ENCODE results near the gene TRMT11. TPM values are rescaled to one million over a fixed set of nuclear protein-coding genes. Genes with fewer than 3 reads are reported as not detected.

The TRMT11 gene
- total and polyA plus RNA-seq, 2 of the 13 experiments (the other 11 are each of a cell fraction or from before 2014, with no cell fraction given), result 42.2 to 81.9 TPM

DNA sequence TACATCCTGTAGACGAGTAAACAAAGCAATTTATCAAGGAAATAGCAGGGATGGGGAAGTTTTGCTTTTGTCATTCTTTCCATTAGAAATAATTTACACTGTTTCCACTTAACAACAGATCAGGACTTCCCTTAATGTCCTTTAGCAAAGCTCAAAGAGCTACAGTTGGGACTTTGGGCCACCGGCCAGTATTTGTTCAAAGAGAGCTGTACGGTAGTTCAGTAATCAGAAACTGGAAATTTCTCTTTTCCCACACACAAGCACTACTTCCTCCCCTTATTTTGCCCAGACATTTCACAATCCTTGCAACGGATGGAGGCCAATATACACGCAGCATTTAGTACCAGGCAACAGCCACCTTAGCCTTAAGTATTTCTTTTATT is 41.9 kb upstream of the TRMT11 start (continued):
- TF ChIP-seq, protein P1, sequence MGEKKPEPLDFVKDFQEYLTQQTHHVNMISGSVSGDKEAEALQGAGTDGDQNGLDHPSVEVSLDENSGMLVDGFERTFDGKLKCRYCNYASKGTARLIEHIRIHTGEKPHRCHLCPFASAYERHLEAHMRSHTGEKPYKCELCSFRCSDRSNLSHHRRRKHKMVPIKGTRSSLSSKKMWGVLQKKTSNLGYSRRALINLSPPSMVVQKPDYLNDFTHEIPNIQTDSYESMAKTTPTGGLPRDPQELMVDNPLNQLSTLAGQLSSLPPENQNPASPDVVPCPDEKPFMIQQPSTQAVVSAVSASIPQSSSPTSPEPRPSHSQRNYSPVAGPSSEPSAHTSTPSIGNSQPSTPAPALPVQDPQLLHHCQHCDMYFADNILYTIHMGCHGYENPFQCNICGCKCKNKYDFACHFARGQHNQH (CRISPR knock-in tag; IDR thresholded peaks at IDR 0.05), result peak; percentile 95
- no peak for TF ChIP-seq ZFP36 (IDR thresholded peaks at IDR 0.05; ENCODE audit: borderline replicate concordance, low read depth, low read length, partially characterized antibody)
- no peak for TF ChIP-seq ZNF3 (CRISPR knock-in tag; IDR thresholded peaks at IDR 0.05)
- no peak for TF ChIP-seq DR1 (CRISPR knock-in tag; IDR thresholded peaks at IDR 0.05)
- TF ChIP-seq RFX3 (CRISPR knock-in tag; IDR thresholded peaks at IDR 0.05), result peak; percentile 29; the same call in 1 of the 2 replicates
- TF ChIP-seq ZC3H13 (CRISPR knock-in tag; IDR thresholded peaks at IDR 0.05), result no peak
- TF ChIP-seq ZNF354B (CRISPR knock-in tag; IDR thresholded peaks at IDR 0.05), result no peak
- TF ChIP-seq ZNF747 (CRISPR knock-in tag; IDR thresholded peaks at IDR 0.05; ENCODE audit: borderline replicate concordance), result 0 out of 2 replicates have a peak, but pooled peaks have one; percentile 48
- TF ChIP-seq NFKB2 (CRISPR knock-in tag; IDR thresholded peaks at IDR 0.05; ENCODE audit: borderline replicate concordance), result no peak
- TF ChIP-seq, protein P2, sequence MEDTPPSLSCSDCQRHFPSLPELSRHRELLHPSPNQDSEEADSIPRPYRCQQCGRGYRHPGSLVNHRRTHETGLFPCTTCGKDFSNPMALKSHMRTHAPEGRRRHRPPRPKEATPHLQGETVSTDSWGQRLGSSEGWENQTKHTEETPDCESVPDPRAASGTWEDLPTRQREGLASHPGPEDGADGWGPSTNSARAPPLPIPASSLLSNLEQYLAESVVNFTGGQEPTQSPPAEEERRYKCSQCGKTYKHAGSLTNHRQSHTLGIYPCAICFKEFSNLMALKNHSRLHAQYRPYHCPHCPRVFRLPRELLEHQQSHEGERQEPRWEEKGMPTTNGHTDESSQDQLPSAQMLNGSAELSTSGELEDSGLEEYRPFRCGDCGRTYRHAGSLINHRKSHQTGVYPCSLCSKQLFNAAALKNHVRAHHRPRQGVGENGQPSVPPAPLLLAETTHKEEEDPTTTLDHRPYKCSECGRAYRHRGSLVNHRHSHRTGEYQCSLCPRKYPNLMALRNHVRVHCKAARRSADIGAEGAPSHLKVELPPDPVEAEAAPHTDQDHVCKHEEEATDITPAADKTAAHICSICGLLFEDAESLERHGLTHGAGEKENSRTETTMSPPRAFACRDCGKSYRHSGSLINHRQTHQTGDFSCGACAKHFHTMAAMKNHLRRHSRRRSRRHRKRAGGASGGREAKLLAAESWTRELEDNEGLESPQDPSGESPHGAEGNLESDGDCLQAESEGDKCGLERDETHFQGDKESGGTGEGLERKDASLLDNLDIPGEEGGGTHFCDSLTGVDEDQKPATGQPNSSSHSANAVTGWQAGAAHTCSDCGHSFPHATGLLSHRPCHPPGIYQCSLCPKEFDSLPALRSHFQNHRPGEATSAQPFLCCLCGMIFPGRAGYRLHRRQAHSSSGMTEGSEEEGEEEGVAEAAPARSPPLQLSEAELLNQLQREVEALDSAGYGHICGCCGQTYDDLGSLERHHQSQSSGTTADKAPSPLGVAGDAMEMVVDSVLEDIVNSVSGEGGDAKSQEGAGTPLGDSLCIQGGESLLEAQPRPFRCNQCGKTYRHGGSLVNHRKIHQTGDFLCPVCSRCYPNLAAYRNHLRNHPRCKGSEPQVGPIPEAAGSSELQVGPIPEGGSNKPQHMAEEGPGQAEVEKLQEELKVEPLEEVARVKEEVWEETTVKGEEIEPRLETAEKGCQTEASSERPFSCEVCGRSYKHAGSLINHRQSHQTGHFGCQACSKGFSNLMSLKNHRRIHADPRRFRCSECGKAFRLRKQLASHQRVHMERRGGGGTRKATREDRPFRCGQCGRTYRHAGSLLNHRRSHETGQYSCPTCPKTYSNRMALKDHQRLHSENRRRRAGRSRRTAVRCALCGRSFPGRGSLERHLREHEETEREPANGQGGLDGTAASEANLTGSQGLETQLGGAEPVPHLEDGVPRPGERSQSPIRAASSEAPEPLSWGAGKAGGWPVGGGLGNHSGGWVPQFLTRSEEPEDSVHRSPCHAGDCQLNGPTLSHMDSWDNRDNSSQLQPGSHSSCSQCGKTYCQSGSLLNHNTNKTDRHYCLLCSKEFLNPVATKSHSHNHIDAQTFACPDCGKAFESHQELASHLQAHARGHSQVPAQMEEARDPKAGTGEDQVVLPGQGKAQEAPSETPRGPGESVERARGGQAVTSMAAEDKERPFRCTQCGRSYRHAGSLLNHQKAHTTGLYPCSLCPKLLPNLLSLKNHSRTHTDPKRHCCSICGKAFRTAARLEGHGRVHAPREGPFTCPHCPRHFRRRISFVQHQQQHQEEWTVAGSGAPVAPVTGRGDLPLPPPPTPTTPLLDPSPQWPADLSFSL (CRISPR knock-in tag; IDR thresholded peaks at IDR 0.05), result no peak
- TF ChIP-seq ZNF781 (CRISPR knock-in tag; IDR thresholded peaks at IDR 0.05; ENCODE audit: borderline replicate concordance, not compliant biosample characterization), result no peak
- no peak for TF ChIP-seq PRMT3 (CRISPR knock-in tag; IDR thresholded peaks at IDR 0.05; ENCODE audit: borderline replicate concordance, low read depth)
- TF ChIP-seq, protein P3, sequence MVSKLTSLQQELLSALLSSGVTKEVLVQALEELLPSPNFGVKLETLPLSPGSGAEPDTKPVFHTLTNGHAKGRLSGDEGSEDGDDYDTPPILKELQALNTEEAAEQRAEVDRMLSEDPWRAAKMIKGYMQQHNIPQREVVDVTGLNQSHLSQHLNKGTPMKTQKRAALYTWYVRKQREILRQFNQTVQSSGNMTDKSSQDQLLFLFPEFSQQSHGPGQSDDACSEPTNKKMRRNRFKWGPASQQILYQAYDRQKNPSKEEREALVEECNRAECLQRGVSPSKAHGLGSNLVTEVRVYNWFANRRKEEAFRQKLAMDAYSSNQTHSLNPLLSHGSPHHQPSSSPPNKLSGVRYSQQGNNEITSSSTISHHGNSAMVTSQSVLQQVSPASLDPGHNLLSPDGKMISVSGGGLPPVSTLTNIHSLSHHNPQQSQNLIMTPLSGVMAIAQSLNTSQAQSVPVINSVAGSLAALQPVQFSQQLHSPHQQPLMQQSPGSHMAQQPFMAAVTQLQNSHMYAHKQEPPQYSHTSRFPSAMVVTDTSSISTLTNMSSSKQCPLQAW (CRISPR knock-in tag; IDR thresholded peaks at IDR 0.05), result peak; percentile 62; the same call in 1 of the 2 replicates
- no peak for TF ChIP-seq GTF2F1 (IDR thresholded peaks at IDR 0.05; ENCODE audit: low read length)
- TF ChIP-seq SP5 (CRISPR knock-in tag; IDR thresholded peaks at IDR 0.05; ENCODE audit: borderline replicate concordance, low read depth), result no peak
- peak; percentile 84 for TF ChIP-seq FOXO1 (CRISPR knock-in tag; IDR thresholded peaks at IDR 0.05)
- peak; percentile 59; the same call in 1 of the 2 replicates for TF ChIP-seq FOXK1 (CRISPR knock-in tag; IDR thresholded peaks at IDR 0.05; ENCODE audit: borderline replicate concordance, low read depth)
- TF ChIP-seq ZNF296 (CRISPR knock-in tag; conservative IDR thresholded peaks at IDR 0.05), result no peak
- TF ChIP-seq ZNF768 (CRISPR knock-in tag; IDR thresholded peaks at IDR 0.05), result no peak
- TF ChIP-seq, protein P4, sequence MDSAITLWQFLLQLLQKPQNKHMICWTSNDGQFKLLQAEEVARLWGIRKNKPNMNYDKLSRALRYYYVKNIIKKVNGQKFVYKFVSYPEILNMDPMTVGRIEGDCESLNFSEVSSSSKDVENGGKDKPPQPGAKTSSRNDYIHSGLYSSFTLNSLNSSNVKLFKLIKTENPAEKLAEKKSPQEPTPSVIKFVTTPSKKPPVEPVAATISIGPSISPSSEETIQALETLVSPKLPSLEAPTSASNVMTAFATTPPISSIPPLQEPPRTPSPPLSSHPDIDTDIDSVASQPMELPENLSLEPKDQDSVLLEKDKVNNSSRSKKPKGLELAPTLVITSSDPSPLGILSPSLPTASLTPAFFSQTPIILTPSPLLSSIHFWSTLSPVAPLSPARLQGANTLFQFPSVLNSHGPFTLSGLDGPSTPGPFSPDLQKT (CRISPR knock-in tag; IDR thresholded peaks at IDR 0.05; ENCODE audit: borderline replicate concordance), result no peak
- TF ChIP-seq ZFAT (CRISPR knock-in tag; conservative IDR thresholded peaks at IDR 0.05), result no peak

Measured in HepG2 (cell line).